SK-N-MC (cell line): Measurements from ENCODE around the gene RASGRP1.
"Not testable (repeated sequence)": the region's sequence is repeated elsewhere in the genome, so short reads cannot be mapped to it uniquely, and the experiment has no call there.

Experiments
- DNase-seq: peaks from one replicate; pipeline ENCODE4 v3.0.0-alpha.2; 2011; ENCODE audit warnings: low read depth, low spot score
- H3K27ac ChIP-seq: fragments of 200-600 bp; sonication (generic); 2 replicates; pipeline ENCODE4 v1.5.1; 2016; ENCODE audit warnings: mixed run types
- H3K36me3 ChIP-seq: fragments of 200-600 bp; sonication (generic); 2 replicates; pipeline ENCODE4 v1.6.1; 2017; ENCODE audit warnings: antibody characterized with exemption, low read length, mixed read lengths; ENCODE audit not compliant: insufficient read depth
- H3K4me3 ChIP-seq: fragments of 200-600 bp; sonication (generic); 2 replicates; pipeline ENCODE4 v1.5.1; 2016
- H3K9ac ChIP-seq: fragments of 200-600 bp; sonication (generic); 2 replicates; pipeline ENCODE4 v1.8.0; 2017; ENCODE audit warnings: mixed run types, mixed read lengths; ENCODE audit not compliant: insufficient read length
- H3K9me3 ChIP-seq: fragments of 200-600 bp; sonication (generic); 2 replicates; pipeline ENCODE4 v1.6.1; 2017; ENCODE audit warnings: low read depth, mild to moderate bottlenecking, antibody characterized with exemption, low read length, moderate library complexity, mixed read lengths
- EZH2 ChIP-seq: fragments of 200-600 bp; sonication (generic); IDR thresholded peaks from one replicate; pipeline ENCODE4 v1.6.1; 2017; ENCODE audit warnings: antibody characterized with exemption
- FOXP2 ChIP-seq: optimal IDR thresholded peaks from 2 replicates; pipeline ENCODE3; 2011; ENCODE audit warnings: mild to moderate bottlenecking, moderate library complexity; ENCODE audit not compliant: insufficient read depth; ENCODE audit errors: extremely low read length, control extremely low read depth
- POLR2AphosphoS5 ChIP-seq: IDR thresholded peaks from 2 replicates; pipeline ENCODE4 v1.6.1; 2012; ENCODE audit warnings: mild to moderate bottlenecking, low read depth, low read length, borderline replicate concordance

Gene RASGRP1

GRCh38 chr15:38603672-38604071, 39.1 kb upstream of the RASGRP1 start:
- Histone ChIP-seq H3K27ac (no peak overlapping the region), H3K36me3 (no peaks in the 10 kb centered on the region), H3K9ac (no peak overlapping the region), H3K9me3 (no peaks in the 10 kb centered on the region), H3K4me3 (no peak overlapping the region)
- TF ChIP-seq EZH2, result no peak
- TF ChIP-seq POLR2AphosphoS5, result no peak
- no peak for TF ChIP-seq FOXP2
- no peak for DNase-seq

DNA sequence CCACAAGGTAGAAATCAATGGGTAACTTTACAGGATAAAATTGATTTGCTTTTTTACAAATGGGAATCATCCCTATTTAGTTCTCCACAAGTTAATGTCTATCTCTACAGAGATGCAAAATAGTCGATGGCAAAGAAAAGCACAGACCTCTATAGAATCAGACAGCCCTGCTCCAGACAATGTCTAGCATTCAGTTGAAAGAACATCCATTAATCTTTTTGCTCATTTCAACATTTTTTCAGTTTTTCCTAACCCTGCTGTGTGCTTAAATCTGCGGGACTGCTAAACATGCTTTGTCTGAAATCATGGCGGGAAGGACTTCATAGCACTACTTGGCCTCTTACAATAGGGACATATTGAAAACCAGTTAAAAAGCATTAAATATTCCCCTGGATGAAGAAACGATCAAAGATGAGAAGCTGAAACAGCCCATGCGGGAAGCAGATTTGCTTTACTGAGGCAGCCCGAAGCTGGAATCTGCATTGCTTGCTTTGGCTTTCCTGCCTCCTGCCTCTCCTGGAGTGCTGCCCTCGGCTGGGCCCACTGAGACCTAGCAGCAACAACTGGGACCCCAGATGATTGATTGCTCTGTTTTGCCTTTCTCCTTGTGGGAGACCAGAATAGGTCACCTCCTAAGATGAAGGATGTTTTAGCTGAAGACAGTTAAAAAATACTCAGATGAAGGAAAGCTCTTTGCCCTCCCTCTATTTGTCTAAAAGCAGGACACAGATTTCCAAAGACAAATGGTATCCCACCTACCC, 38.5 kb upstream of the RASGRP1 start:
- no peak overlapping the region for H3K27ac ChIP-seq
- H3K36me3 ChIP-seq, result no peaks in the 10 kb centered on the region
- H3K4me3 ChIP-seq, result no peak overlapping the region
- no peak for DNase-seq
- TF ChIP-seq EZH2 (no peak), POLR2AphosphoS5 (no peak), FOXP2 (no peak)
- no peaks in the 10 kb centered on the region for H3K9me3 ChIP-seq
- H3K9ac ChIP-seq, result no peak overlapping the region

DNA sequence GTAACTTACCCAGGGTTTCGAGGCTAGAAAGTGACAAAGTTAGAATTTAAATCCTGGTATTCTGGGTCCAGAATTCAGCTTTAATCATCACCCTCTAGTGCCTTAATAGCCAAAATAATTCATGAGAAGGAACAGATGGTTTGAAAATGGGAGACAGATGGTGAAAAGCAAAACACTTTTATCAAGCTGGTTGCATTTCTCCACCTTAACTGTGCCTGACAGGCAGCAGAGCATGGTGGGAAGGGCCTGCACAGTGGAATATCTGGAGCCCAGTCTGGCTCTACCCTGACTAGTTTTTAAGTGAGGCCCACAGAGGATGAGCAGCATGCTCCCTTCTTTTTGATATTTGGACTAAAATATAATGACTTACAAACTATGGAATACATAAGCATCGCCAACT, 35.6 kb upstream of the RASGRP1 start:
- no peaks in the 10 kb centered on the region for H3K36me3 ChIP-seq
- no peak overlapping the region for H3K27ac ChIP-seq
- H3K9ac ChIP-seq, result no peak overlapping the region
- no peak for DNase-seq
- no peaks in the 10 kb centered on the region for H3K9me3 ChIP-seq
- no peak overlapping the region for H3K4me3 ChIP-seq
- no peak for TF ChIP-seq POLR2AphosphoS5
- no peak for TF ChIP-seq EZH2
- no peak for TF ChIP-seq FOXP2

- no peaks in the 10 kb centered on the region for H3K9me3 ChIP-seq
- H3K9ac ChIP-seq, result no peak overlapping the region
- no peaks in the 10 kb centered on the region for H3K36me3 ChIP-seq
- TF ChIP-seq POLR2AphosphoS5, result no peak
- TF ChIP-seq FOXP2, result no peak
- no peak for TF ChIP-seq EZH2
- no peak for DNase-seq
- no peak overlapping the region for H3K4me3 ChIP-seq
- no peak overlapping the region for H3K27ac ChIP-seq
Measured at GRCh38 chr15:38598749-38599148, 34.1 kb upstream of the RASGRP1 start.

GRCh38 chr15:38597219-38597800, 32.7 kb upstream of the RASGRP1 start:
- no peak overlapping the region for H3K27ac ChIP-seq
- no peak overlapping the region for H3K9ac ChIP-seq
- no peak for DNase-seq
- H3K36me3 ChIP-seq, result no peaks in the 10 kb centered on the region
- H3K9me3 ChIP-seq, result no peaks in the 10 kb centered on the region
- TF ChIP-seq POLR2AphosphoS5 (no peak), FOXP2 (no peak), EZH2 (no peak)
- no peak overlapping the region for H3K4me3 ChIP-seq

GRCh38 chr15:38593524-38593923, 28.9 kb upstream of the RASGRP1 start:
- no peaks in the 10 kb centered on the region for H3K36me3 ChIP-seq
- no peak overlapping the region for H3K27ac ChIP-seq
- no peak for DNase-seq
- no peak overlapping the region for H3K4me3 ChIP-seq
- TF ChIP-seq EZH2 (no peak), POLR2AphosphoS5 (no peak), FOXP2 (no peak)
- H3K9ac ChIP-seq, result no peak overlapping the region
- H3K9me3 ChIP-seq, result no peaks in the 10 kb centered on the region

GRCh38 chr15:38589502-38589901, 24.9 kb upstream of the RASGRP1 start:
- H3K9ac ChIP-seq, result no peak overlapping the region
- no peak overlapping the region for H3K4me3 ChIP-seq
- no peaks in the 10 kb centered on the region for H3K36me3 ChIP-seq
- H3K9me3 ChIP-seq, result no peaks in the 10 kb centered on the region
- TF ChIP-seq POLR2AphosphoS5 (no peak), EZH2 (no peak), FOXP2 (no peak)
- H3K27ac ChIP-seq, result no peak overlapping the region
- no peak for DNase-seq

DNA sequence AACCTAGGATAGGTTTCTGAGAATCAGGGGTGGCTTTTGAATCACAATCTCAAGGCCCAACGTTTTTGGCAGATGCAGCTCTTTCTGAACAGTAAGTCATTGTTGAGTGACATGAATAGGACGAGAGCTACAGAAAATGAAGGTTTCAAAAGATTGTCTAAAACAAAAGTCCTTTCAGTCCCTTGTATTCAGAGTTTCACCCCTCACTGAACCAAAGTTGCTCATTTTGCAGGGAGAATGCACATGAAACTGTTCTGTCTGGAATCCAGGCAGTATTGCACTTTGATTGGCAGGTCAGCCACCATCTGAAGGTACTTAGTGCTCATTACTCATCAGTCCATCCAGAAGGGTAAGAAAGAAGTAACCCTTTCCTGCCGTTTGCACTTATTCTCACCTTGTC, 24.1 kb upstream of the RASGRP1 start:
- Histone ChIP-seq H3K4me3 (no peak overlapping the region), H3K36me3 (no peaks in the 10 kb centered on the region), H3K27ac (no peak overlapping the region), H3K9ac (no peak overlapping the region), H3K9me3 (no peaks in the 10 kb centered on the region)
- TF ChIP-seq FOXP2 (no peak), EZH2 (no peak), POLR2AphosphoS5 (no peak)
- no peak for DNase-seq

DNA sequence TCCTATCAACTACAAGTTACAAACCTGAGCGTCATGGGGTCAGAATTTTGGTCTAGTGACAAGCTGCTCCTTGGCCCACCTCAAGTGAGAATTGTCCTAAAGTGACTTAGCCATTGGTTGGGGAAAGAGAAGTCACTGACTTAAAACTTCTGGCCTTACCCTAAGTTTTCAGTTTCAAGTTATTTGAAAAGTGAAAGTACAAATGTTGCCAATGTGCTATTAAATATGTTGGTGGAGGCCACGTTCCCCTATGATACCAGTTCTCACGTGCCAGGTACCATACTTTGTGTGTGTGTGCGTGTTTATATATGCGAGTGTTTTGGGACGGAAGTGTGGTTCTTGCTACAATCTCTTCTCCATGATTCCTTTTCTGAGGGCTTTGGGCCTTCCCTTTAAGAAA, 22.6 kb upstream of the RASGRP1 start:
- no peaks in the 10 kb centered on the region for H3K36me3 ChIP-seq
- H3K4me3 ChIP-seq, result no peak overlapping the region
- TF ChIP-seq EZH2, result no peak
- TF ChIP-seq FOXP2, result no peak
- no peak for TF ChIP-seq POLR2AphosphoS5
- H3K27ac ChIP-seq, result no peak overlapping the region
- no peaks in the 10 kb centered on the region for H3K9me3 ChIP-seq
- no peak overlapping the region for H3K9ac ChIP-seq
- no peak for DNase-seq

GRCh38 chr15:38586005-38586404, 21.4 kb upstream of the RASGRP1 start:
- H3K27ac ChIP-seq, H3K4me3 ChIP-seq, DNase-seq, H3K36me3 ChIP-seq, H3K9me3 ChIP-seq, H3K9ac ChIP-seq: not testable (repeated sequence)
